Measurements from ENCODE around the gene GSK3B.
"Not testable (repeated sequence)": the region's sequence is repeated elsewhere in the genome, so short reads cannot be mapped to it uniquely, and the experiment has no call there.

The GSK3B gene

GRCh38 chr3:120059081-120059864, 35.0 kb downstream of the GSK3B start:
- no peak for TF ChIP-seq CTCF (conservative IDR thresholded peaks at IDR 0.05; ENCODE audit: low read depth, low read length)
- DNase-seq (ENCODE audit: low read depth) = no peak
- H3K4me3 ChIP-seq (ENCODE audit: low read depth, low read length) = no peak overlapping the region

- no peak for TF ChIP-seq CTCF (conservative IDR thresholded peaks at IDR 0.05; ENCODE audit: low read depth, low read length)
Observed at GRCh38 chr3:120057626-120058025, 36.6 kb downstream of the GSK3B start.

DNA sequence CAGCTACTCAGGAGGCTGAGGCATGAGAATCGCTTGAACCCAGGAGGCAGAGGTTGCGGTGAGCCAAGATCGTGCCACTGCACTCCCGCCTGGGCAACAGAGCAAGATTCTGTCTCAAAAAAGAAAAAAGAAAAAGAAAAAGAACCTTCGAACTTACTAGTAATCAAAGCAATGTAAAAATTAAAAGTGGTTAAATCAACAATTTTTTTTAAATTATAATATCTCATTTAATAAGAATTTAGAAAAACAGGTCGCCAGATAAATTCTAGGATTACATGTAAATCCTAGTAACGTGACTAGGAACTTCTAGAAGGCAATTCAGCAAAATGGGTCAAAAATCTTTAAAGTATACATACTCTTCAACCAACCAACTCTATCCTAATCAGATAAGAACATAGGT, 37.2 kb downstream of the GSK3B start:
- H3K4me3 ChIP-seq (ENCODE audit: low read depth, low read length) = no peak overlapping the region
- no peak for DNase-seq (ENCODE audit: low read depth)
- TF ChIP-seq CTCF (conservative IDR thresholded peaks at IDR 0.05; ENCODE audit: low read depth, low read length) = no peak

More at GRCh38 chr3:120057626-120058025, 36.6 kb downstream of the GSK3B start:
- no peak for DNase-seq (ENCODE audit: low read depth)
- no peak overlapping the region for H3K4me3 ChIP-seq (ENCODE audit: low read depth, low read length)

DNA sequence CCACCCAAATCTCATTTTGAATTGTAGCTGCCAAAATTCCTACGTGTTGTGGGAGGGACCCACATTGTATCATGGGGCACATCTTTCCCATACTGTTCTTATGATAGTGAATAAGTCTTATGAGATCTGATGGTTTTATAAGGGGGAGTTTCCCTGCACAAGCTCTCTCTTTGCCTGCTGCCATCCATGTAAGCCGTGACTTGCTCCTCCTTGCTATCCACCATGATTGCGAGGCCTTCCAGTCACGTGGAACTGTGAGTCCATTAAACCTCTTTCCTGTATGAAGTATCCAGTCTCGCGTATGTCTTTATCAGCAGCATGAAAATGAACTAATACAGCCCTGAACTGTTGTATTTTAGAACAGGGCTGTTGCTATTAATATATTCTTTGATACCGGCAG, 40.6 kb downstream of the GSK3B start:
- not testable (repeated sequence) for DNase-seq (ENCODE audit: low read depth)

DNA sequence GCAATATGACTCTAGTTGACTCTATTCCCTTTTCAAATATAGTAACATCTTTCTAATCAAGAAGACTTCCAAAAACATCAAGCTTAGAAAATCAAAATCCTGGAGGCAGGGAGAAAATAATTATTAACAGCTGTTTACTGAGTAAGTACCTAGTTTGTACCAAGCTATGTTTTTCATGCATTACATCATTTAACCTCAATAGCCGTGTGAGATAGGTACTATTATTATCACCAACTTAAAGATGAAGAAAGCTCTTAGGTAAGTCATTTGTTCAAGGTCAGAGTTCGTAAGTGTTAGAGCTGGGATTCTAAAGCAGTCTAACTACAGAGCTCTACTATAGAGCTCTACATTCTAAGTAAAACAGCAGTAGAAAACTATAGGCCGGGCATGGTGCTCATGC, 41.6 kb downstream of the GSK3B start:
- no peak overlapping the region for H3K4me3 ChIP-seq (ENCODE audit: low read depth, low read length)
- no peak for DNase-seq (ENCODE audit: low read depth)
- TF ChIP-seq CTCF (conservative IDR thresholded peaks at IDR 0.05; ENCODE audit: low read depth, low read length) = no peak

More for the DNA sequence above, 40.6 kb downstream of the GSK3B start:
- H3K4me3 ChIP-seq (ENCODE audit: low read depth, low read length) = not testable (repeated sequence)

GRCh38 chr3:120052225-120052624, 42.0 kb downstream of the GSK3B start:
- H3K4me3 ChIP-seq (ENCODE audit: low read depth, low read length) = no peak overlapping the region
- no peak for TF ChIP-seq CTCF (conservative IDR thresholded peaks at IDR 0.05; ENCODE audit: low read depth, low read length)
- DNase-seq (ENCODE audit: low read depth) = no peak

DNA sequence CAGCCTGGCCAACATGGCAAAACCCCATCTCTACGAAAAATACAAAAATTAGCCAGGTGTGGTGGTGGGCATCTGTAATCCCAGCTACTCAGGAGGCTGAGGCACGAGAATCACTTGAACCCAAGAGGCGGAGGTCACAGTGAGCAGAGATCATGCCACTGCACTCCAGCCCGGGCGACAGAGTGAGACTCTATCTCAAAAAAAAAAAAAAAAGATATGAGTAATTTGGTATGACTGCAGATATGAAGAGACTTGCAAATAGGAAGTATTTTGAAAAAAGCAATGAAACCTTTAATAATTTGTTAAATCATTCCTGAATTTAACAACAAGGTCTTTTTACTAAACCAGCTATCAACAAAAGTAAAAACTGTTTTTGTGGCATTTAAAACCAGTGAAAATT, 42.7 kb downstream of the GSK3B start:
- not testable (repeated sequence) for DNase-seq (ENCODE audit: low read depth); H3K4me3 ChIP-seq (ENCODE audit: low read depth, low read length)

DNA sequence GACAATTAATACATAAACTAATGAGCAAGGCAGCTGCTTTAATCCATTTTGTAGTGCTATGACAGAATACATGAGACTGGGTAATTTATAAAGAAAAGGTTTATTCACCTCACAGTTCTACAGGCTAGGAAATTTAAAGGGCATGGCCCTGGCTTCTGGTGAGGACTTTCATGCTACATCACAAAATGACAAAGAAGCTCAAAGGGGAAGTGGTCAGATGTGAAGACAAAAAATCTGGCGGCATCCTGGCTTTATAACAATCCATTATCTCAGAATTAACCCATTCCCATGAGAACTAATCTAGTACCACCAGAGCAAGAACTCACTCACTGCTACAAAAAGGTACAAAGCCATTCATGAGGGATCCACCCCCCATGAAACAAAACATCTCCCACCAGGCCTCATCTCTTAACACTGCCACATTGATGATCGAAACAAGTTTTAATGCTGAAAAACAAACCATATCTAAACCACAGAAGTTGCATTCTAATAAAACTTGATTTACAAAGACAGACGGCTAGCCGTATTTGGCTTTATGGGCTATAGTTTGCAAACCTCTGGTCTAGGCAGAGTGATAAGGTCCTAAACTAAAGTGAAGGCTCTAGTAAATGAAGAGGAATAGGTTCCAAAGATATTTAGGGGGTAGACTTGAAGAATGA, 44.2 kb downstream of the GSK3B start:
- no peak for DNase-seq (ENCODE audit: low read depth)
- no peak for TF ChIP-seq CTCF (conservative IDR thresholded peaks at IDR 0.05; ENCODE audit: low read depth, low read length)
- H3K4me3 ChIP-seq (ENCODE audit: low read depth, low read length) = no peak overlapping the region

Data from choroid plexus epithelial cell (primary cell).